Measurements from ENCODE around the gene NPC1. TPM values are rescaled to one million over a fixed set of nuclear protein-coding genes. Genes with fewer than 3 reads are reported as not detected.

NPC1 gene
- total RNA-seq (2021; ENCODE audit: unreplicated experiment) (51.6 TPM), Bru-seq, nascent RNA (percentile 86 among the genes with signal in this experiment), BruChase-seq, experiment 1, labeled RNA remaining after a 6-hour chase (percentile 87 among the genes with signal in this experiment), BruChase-seq, experiment 2, labeled RNA remaining after a 2-hour chase (percentile 78 among the genes with signal in this experiment)
- polyA plus RNA-seq (2012): 47.8 and 68.4 TPM in 2 replicates
- long read RNA-seq, full-length matches to known transcripts: 18 of 75 reads
- long read RNA-seq, partial matches to known transcripts: 26 of 75 reads
- long read RNA-seq, other reads (novel, unspliced or antisense): 31 of 75 reads

- POLR2A ChIA-PET: no interaction called here
- CTCF ChIA-PET: interaction anchor here (0.9 to 2.5 kb wide), 3 partner anchors 45 to 116 kb away, joined by 4 to 6 read pairs (median 4); no protein-coding TSS in a partner anchor
- peak; percentile 20 for TF ChIP-seq TCF7L2 (IDR thresholded peaks at IDR 0.05; ENCODE audit: borderline replicate concordance, extremely low read depth, insufficient read depth, insufficient read length)
- TF ChIP-seq ZFX (IDR thresholded peaks at IDR 0.05): peak; percentile 70; the same call in 1 of the 2 replicates
- TF ChIP-seq MAX (IDR thresholded peaks at IDR 0.05): peak; percentile 78
- TF ChIP-seq SRF (IDR thresholded peaks at IDR 0.05; ENCODE audit: low read depth): no peak
- TF ChIP-seq EGR1 (IDR thresholded peaks at IDR 0.05; ENCODE audit: low read depth): peak; percentile 51
- no peak for TF ChIP-seq REST (IDR thresholded peaks at IDR 0.05; ENCODE audit: low read depth)
- TF ChIP-seq ELF1 (IDR thresholded peaks at IDR 0.05; ENCODE audit: borderline replicate concordance, low read depth): peak; percentile 88
- no peak for TF ChIP-seq ATF3 (IDR thresholded peaks at IDR 0.05)
- peak; percentile 67 for TF ChIP-seq RAD21 (IDR thresholded peaks at IDR 0.05; ENCODE audit: low read depth)
- no peak for TF ChIP-seq ZNF274 (IDR thresholded peaks at IDR 0.05; ENCODE audit: low read depth, low read length)
- peak; percentile 88 for TF ChIP-seq SIN3A (IDR thresholded peaks at IDR 0.05; ENCODE audit: low read depth)
- TF ChIP-seq EZH2 (IDR thresholded peaks at IDR 0.05): no peak
- peak; percentile 80; the same call in 1 of the 2 replicates for TF ChIP-seq POLR2AphosphoS5 (IDR thresholded peaks at IDR 0.05; ENCODE audit: low read depth, low read length)
- peak; percentile 71 for TF ChIP-seq SP1 (IDR thresholded peaks at IDR 0.05; ENCODE audit: low read depth)
- TF ChIP-seq EZH2phosphoT487 (IDR thresholded peaks at IDR 0.05; ENCODE audit: borderline replicate concordance): no peak
- TF ChIP-seq CEBPB (IDR thresholded peaks at IDR 0.05; ENCODE audit: low read depth): no peak
- peak; percentile 43 to 86 (median 72); a peak in 5 of 6 replicates for TF ChIP-seq CTCF (IDR thresholded peaks at IDR 0.05 in 2 of 3, conservative IDR thresholded peaks at IDR 0.05 in 1 of 3; ENCODE audit: borderline replicate concordance in 1 of 3, insufficient read depth in 1 of 3, low read depth in 2 of 3, low read length in 2 of 3)
- TF ChIP-seq POLR2A (IDR thresholded peaks at IDR 0.05; ENCODE audit: borderline replicate concordance, extremely low read depth, insufficient read depth, insufficient read length): peak; percentile 52
- peak; percentile 50; the same call in 1 of the 2 replicates for TF ChIP-seq FOSL1 (IDR thresholded peaks at IDR 0.05; ENCODE audit: low read depth)
Measured at GRCh38 chr18:23586249-23587196, at the start of gene NPC1. Gene NPC1, minus strand, starts transcription at chr18:23586506. Its CDS starts 163 bp downstream, at chr18:23586343.

More at GRCh38 chr18:23586249-23587196, at the start of gene NPC1:
- H3K27me3 ChIP-seq (ENCODE audit: insufficient read depth, low read length): no peaks in the 10 kb centered on the region
- H2AFZ ChIP-seq (ENCODE audit: low read depth, low read length, poor library complexity, severe bottlenecking): peak within 1 kb of the TSS; percentile 65
- H3K4me3 ChIP-seq (replicated peaks in 1 of 2; ENCODE audit: low read depth in 1 of 2, low read length in 2 of 2): peak within 1 kb of the TSS; percentile 80 to 89
- ATAC-seq (peak; percentile 93), DNase-seq (ENCODE audit: low read depth, low spot score) (peak; percentile 80)
- no peaks in the 10 kb centered on the region for H3K36me3 ChIP-seq (ENCODE audit: control insufficient read depth in 1 of 2, insufficient read depth in 2 of 2, low read length in 2 of 2)
- intact Hi-C loops (cut with micrococcal nuclease): loop anchor here (1.0 to 5.0 kb wide), 3 partner anchors 70 to 134 kb away; partner anchors contain the start of gene RIOK3
- H3K9me2 ChIP-seq (ENCODE audit: insufficient read depth): no peaks in the 10 kb centered on the region
- RAD21 ChIA-PET (ENCODE audit: low non-redundant PET in 1 of 2, low total read pairs in 2 of 2, uncharacterized antibody in 2 of 2, unreplicated experiment in 2 of 2): no interaction called here
- peak within 1 kb of the TSS; percentile 90 for H3K4me2 ChIP-seq (ENCODE audit: low read length)
- peaks cover 44% of the 10 kb centered on the region for H3K79me2 ChIP-seq (ENCODE audit: insufficient read depth, low read length)
- H4K20me1 ChIP-seq (ENCODE audit: insufficient read depth): no peaks in the 10 kb centered on the region
- H3K27ac ChIP-seq (ENCODE audit: low read depth, low read length): peak within 1 kb of the TSS; percentile 95
- no peaks in the 10 kb centered on the region for H3K9me3 ChIP-seq (ENCODE audit: control insufficient read depth in 1 of 2, insufficient read depth in 1 of 2, low read depth in 1 of 2, low read length in 2 of 2)
- H3K9ac ChIP-seq (ENCODE audit: low read length): peak within 1 kb of the TSS; percentile 96
- BruUV-seq (replicated peaks): no TSS peak
- peaks cover 8 to 23% of the 10 kb centered on the region in 2 experiments for H3K4me1 ChIP-seq (ENCODE audit: control insufficient read depth in 1 of 2, insufficient read depth in 2 of 2, low read length in 2 of 2)
